Measurements from ENCODE around the gene TAC3. TPM values are rescaled to one million over a fixed set of nuclear protein-coding genes. Genes with fewer than 3 reads are reported as not detected.
A peak's percentile ranks its signal among the peaks of the same experiment; 100 is the strongest.

The TAC3 gene
- total RNA-seq, 6 experiments from 2014 or later: not detected

- H3K27ac ChIP-seq: no peak overlapping the region
- no peak overlapping the region for H3K4me3 ChIP-seq
- no peak for DNase-seq
- H3K27me3 ChIP-seq: no peaks in the 10 kb centered on the region
- H3K36me3 ChIP-seq: no peaks in the 10 kb centered on the region
- no peak for TF ChIP-seq CTCF (IDR thresholded peaks at IDR 0.05)
- intact Hi-C loops (cut with DNase I): no loop called here
- ATAC-seq: no peak
- 100% methylated on average over 1 of the region's 1 CpG for WGBS (ENCODE audit: insufficient coverage, low coverage, low lambda C conversion rate, missing lambda C conversion rate)
- H3K4me1 ChIP-seq: no peaks in the 10 kb centered on the region
- H3K9me3 ChIP-seq: no peaks in the 10 kb centered on the region
These were observed 32.2 kb upstream of the TAC3 start for GRCh38 chr12:57048423-57049118.

- Histone ChIP-seq H3K4me1 (no peaks in the 10 kb centered on the region), H3K9me3 (no peaks in the 10 kb centered on the region), H3K27ac (no peak overlapping the region), H3K36me3 (no peaks in the 10 kb centered on the region), H3K4me3 (no peak overlapping the region), H3K27me3 (no peaks in the 10 kb centered on the region)
- DNase-seq (no peak), ATAC-seq (no peak)
- intact Hi-C loops (cut with DNase I): no loop called here
- TF ChIP-seq CTCF (IDR thresholded peaks at IDR 0.05): no peak
- TF ChIP-seq POLR2A (IDR thresholded peaks at IDR 0.05): no peak
- WGBS (ENCODE audit: insufficient coverage, low coverage, low lambda C conversion rate, missing lambda C conversion rate): no CpG with 5 or more reads among the region's 1 CpG
These were observed 31.7 kb upstream of the TAC3 start for GRCh38 chr12:57047981-57048380.

GRCh38 chr12:57046947-57047890, 30.9 kb upstream of the TAC3 start:
- TF ChIP-seq CTCF (IDR thresholded peaks at IDR 0.05) (no peak), POLR2A (IDR thresholded peaks at IDR 0.05) (no peak)
- H3K36me3 ChIP-seq: no peaks in the 10 kb centered on the region
- H3K27me3 ChIP-seq: no peaks in the 10 kb centered on the region
- H3K27ac ChIP-seq: no peak overlapping the region
- H3K9me3 ChIP-seq: no peaks in the 10 kb centered on the region
- intact Hi-C loops (cut with DNase I): no loop called here
- no peak overlapping the region for H3K4me3 ChIP-seq
- 48% methylated on average over 3 of the region's 10 CpGs for WGBS (ENCODE audit: insufficient coverage, low coverage, low lambda C conversion rate, missing lambda C conversion rate)
- ATAC-seq: peak; percentile 18 to 60 (median 41)
- no peak for DNase-seq
- H3K4me1 ChIP-seq: no peaks in the 10 kb centered on the region

GRCh38 chr12:57046086-57046791, 29.9 kb upstream of the TAC3 start:
- no peak overlapping the region for H3K27ac ChIP-seq
- intact Hi-C loops (cut with DNase I): no loop called here
- H3K4me3 ChIP-seq: no peak overlapping the region
- ATAC-seq (peak in 2 of 4 donors; percentile 23 to 27), DNase-seq (no peak)
- no peaks in the 10 kb centered on the region for H3K36me3 ChIP-seq
- no peaks in the 10 kb centered on the region for H3K4me1 ChIP-seq
- 50% methylated on average over 5 of the region's 6 CpGs for WGBS (ENCODE audit: insufficient coverage, low coverage, low lambda C conversion rate, missing lambda C conversion rate)
- no peak for TF ChIP-seq CTCF (IDR thresholded peaks at IDR 0.05)
- no peak for TF ChIP-seq POLR2A (IDR thresholded peaks at IDR 0.05)
- H3K27me3 ChIP-seq: no peaks in the 10 kb centered on the region
- no peaks in the 10 kb centered on the region for H3K9me3 ChIP-seq

All from right lobe of liver (tissue), 6 donors.